OCI-LY7 (cell line): ENCODE results near the gene ZNF318. TPM values are rescaled to one million over a fixed set of nuclear protein-coding genes. Genes with fewer than 3 reads are reported as not detected.

Experiments used
- BruUV-seq: library from RNA; stranded (reverse); fragments of 400-500 nt; replicated peaks from 2 replicates; lab custom pipeline; 2021; lab: Mats Ljungman, UMichigan
- CTCF ChIA-PET: fragments of 300-600 bp; sonication (Branson Sonifier 250); formaldehyde crosslinking; loops from one replicate; lab custom pipeline; 2022; ENCODE audit warnings: antibody characterized with exemption; ENCODE audit not compliant: unreplicated experiment; lab: Charles Lee
- POLR2A ChIA-PET: fragments of 300-600 bp; sonication (Branson Sonifier 250); formaldehyde crosslinking; loops from one replicate; lab custom pipeline; 2022; ENCODE audit warnings: antibody characterized with exemption; lab: Charles Lee
- DNase-seq: peaks from one replicate; pipeline ENCODE4 v3.0.0-alpha.2; 2015; ENCODE audit warnings: low spot score
- H2AFZ ChIP-seq: fragments of 200-600 bp; sonication (generic), shearing (Covaris generic); 2 replicates; pipeline ENCODE4 v1.6.1; 2014; ENCODE audit warnings: mild to moderate bottlenecking, antibody characterized with exemption, low read length, moderate library complexity
- H3K27ac ChIP-seq: fragments of 200-600 bp; sonication (generic); 2 replicates; pipeline ENCODE4 v1.5.1; 2014; ENCODE audit warnings: mixed run types, low read depth, mild to moderate bottlenecking, moderate library complexity, low read length, inconsistent platforms; ENCODE audit not compliant: poor library complexity, severe bottlenecking
- H3K36me3 ChIP-seq: fragments of 200-600 bp; sonication (generic); 2 replicates; pipeline ENCODE4 v1.6.1; 2014; ENCODE audit warnings: mild to moderate bottlenecking, antibody characterized with exemption, low read length, moderate library complexity, mixed read lengths; ENCODE audit not compliant: insufficient read depth
- H3K4me1 ChIP-seq: fragments of 200-600 bp; sonication (generic); 2 replicates; pipeline ENCODE4 v1.5.1; 2014; ENCODE audit warnings: mild to moderate bottlenecking, low read length; ENCODE audit not compliant: insufficient read depth, poor library complexity, severe bottlenecking
- H3K4me2 ChIP-seq: fragments of 200-600 bp; sonication (generic); 2 replicates; pipeline ENCODE4 v1.6.1; 2014; ENCODE audit warnings: mild to moderate bottlenecking, low read length
- H3K4me3 ChIP-seq: fragments of 200-600 bp; sonication (generic); 2 replicates; pipeline ENCODE4 v1.5.1; 2014; ENCODE audit warnings: mild to moderate bottlenecking, low read depth, low read length; ENCODE audit not compliant: poor library complexity, severe bottlenecking
- H3K79me2 ChIP-seq: fragments of 200-600 bp; sonication (generic); 2 replicates; pipeline ENCODE4 v1.6.1; 2016; ENCODE audit warnings: low read depth, mild to moderate bottlenecking, low read length, moderate library complexity, mixed read lengths; ENCODE audit not compliant: insufficient read depth
- H3K9me2 ChIP-seq: fragments of 200-600 bp; sonication (generic); 2 replicates; pipeline ENCODE4 v1.6.1; 2016; ENCODE audit warnings: mild to moderate bottlenecking, low read length, mixed read lengths; ENCODE audit not compliant: insufficient read depth
- H3K9me3 ChIP-seq: fragments of 200-600 bp; sonication (generic); 2 replicates; pipeline ENCODE4 v1.6.1; 2014; ENCODE audit warnings: mild to moderate bottlenecking, mixed run types, low read length, mixed read lengths
- H4K20me1 ChIP-seq: fragments of 200-600 bp; sonication (generic); 2 replicates; pipeline ENCODE4 v1.6.1; 2014; ENCODE audit warnings: mild to moderate bottlenecking, antibody characterized with exemption, low read length, moderate library complexity, mixed read lengths; ENCODE audit not compliant: insufficient read depth
- CTCF ChIP-seq: fragments of 200-600 bp; sonication (generic); conservative IDR thresholded peaks from 2 replicates; pipeline ENCODE4 v1.5.1; 2014; ENCODE audit warnings: mild to moderate bottlenecking, antibody characterized with exemption, low read length, moderate library complexity, mixed read lengths
- EZH2phosphoT487 ChIP-seq: fragments of 200-600 bp; sonication (generic); IDR thresholded peaks from 2 replicates; pipeline ENCODE4 v1.6.1; 2018; ENCODE audit warnings: low read depth, borderline replicate concordance, mild to moderate bottlenecking, mixed run types, antibody characterized with exemption, low read length, moderate library complexity, mixed read lengths
- intact Hi-C: fragments of 100-400 bp; cut with micrococcal nuclease; formaldehyde crosslinking; loops from one replicate; pipeline ENCODE4 v1.10.0; 2022; ENCODE audit not compliant: unreplicated experiment
- total RNA-seq, 2 experiments: library from RNA; depleted of rRNA in 1 of 2; stranded (reverse); fragments of >200 nt in 1 of 2; shearing (Covaris generic) in 1 of 2; gene quantifications; 2 replicates each; pipeline ENCODE4 v1.2.3, GENCODE V29; 2014 to 2022

Gene ZNF318
- total RNA-seq, 2 experiments from 2014 or later = 12.8 to 24.4 TPM

- Histone ChIP-seq H3K79me2 (no peaks in the 10 kb centered on the region), H3K36me3 (no peaks in the 10 kb centered on the region), H3K9me3 (no peaks in the 10 kb centered on the region), H3K4me3 (no peak overlapping the region), H4K20me1 (no peaks in the 10 kb centered on the region), H3K4me2 (no peak overlapping the region), H2AFZ (peak overlapping the region; percentile 28; the same call in 1 of the 2 replicates), H3K4me1 (peaks cover 59% of the 10 kb centered on the region), H3K9me2 (no peaks in the 10 kb centered on the region), H3K27ac (no peak overlapping the region)
- no peak for TF ChIP-seq EZH2phosphoT487
- TF ChIP-seq CTCF = no peak
- DNase-seq = no peak
- POLR2A ChIA-PET = interaction anchor here (0.6 to 1.4 kb wide), 6 partner anchors 8 to 91 kb away, joined by 3 read pairs; partner anchors contain the start of gene ZNF318
- BruUV-seq = no TSS peak
- intact Hi-C loops = loop anchor here (10.0 kb wide), 1 partner anchor 315 kb away; no protein-coding TSS in a partner anchor
- CTCF ChIA-PET = interaction anchor here (0.5 kb wide), 1 partner anchor 30 kb away, joined by 3 read pairs; no protein-coding TSS in a partner anchor
Measured at GRCh38 chr6:43389730-43390295, 20.4 kb upstream of the ZNF318 start.

GRCh38 chr6:43386492-43386891 is 17.0 kb upstream of the ZNF318 start:
- H3K36me3 ChIP-seq = no peaks in the 10 kb centered on the region
- no peaks in the 10 kb centered on the region for H3K9me3 ChIP-seq
- peaks cover 72% of the 10 kb centered on the region for H3K4me1 ChIP-seq
- no peaks in the 10 kb centered on the region for H4K20me1 ChIP-seq
- DNase-seq = no peak
- no peaks in the 10 kb centered on the region for H3K9me2 ChIP-seq
- peak overlapping the region; percentile 76; the same call in 1 of the 2 replicates for H3K4me2 ChIP-seq
- intact Hi-C loops = loop anchor here (2.0 to 10.0 kb wide), 2 partner anchors 64 to 318 kb away; no protein-coding TSS in a partner anchor
- no peak overlapping the region for H3K27ac ChIP-seq
- BruUV-seq = no TSS peak
- TF ChIP-seq EZH2phosphoT487 (no peak), CTCF (peak; percentile 66)
- H3K4me3 ChIP-seq = no peak overlapping the region
- H2AFZ ChIP-seq = no peak overlapping the region
- POLR2A ChIA-PET = interaction anchor here (0.6 kb wide), 1 partner anchor 9 kb away, joined by 4 read pairs; no protein-coding TSS in a partner anchor
- no peaks in the 10 kb centered on the region for H3K79me2 ChIP-seq
- CTCF ChIA-PET = no interaction called here
